ENCODE data around the gene LCE7A. TPM values are rescaled to one million over a fixed set of nuclear protein-coding genes. Genes with fewer than 3 reads are reported as not detected.

Gene LCE7A
- total RNA-seq, 8 experiments from 2014 or later = 2.4 TPM; not detected in 7

GRCh38 chr1:152907686-152908601 is 48.1 kb downstream of the LCE7A start, which contains the start of gene IVL:
IVL (plus strand) TSS chr1:152908546; CDS start chr1:152909798, 1,252 bp downstream.
- H3K4me1 ChIP-seq (replicated peaks in 1 of 2) = no peaks in the 10 kb centered on the region
- H3K4me3 ChIP-seq = no peak within 1 kb of the TSS
- H3K27ac ChIP-seq = no peak within 1 kb of the TSS
- ATAC-seq (replicated peaks in 6 of 8) = no peak
- in situ Hi-C loops (cut with MboI; ENCODE audit: low pct_unique_long_range_greater_than_20kb in 2 of 9, low sequenced_read_pairs in 9 of 9, unreplicated experiment in 9 of 9) = loop anchor here in 2 of 9 experiments (25.0 kb wide), 2 partner anchors 279 to 304 kb away; partner anchors contain the start of genes LELP1 (in 1 of the 2) and PRR9 (in 1 of the 2)
- 0 to 95% (median 39%) methylated on average over 1 to 3 of the region's 4 CpGs; no CpG with 5 or more reads in 1 of the 10 experiments for WGBS, 10 experiments

- no peak overlapping the region for H3K27ac ChIP-seq
- H3K4me1 ChIP-seq (replicated peaks in 1 of 2) = no peaks in the 10 kb centered on the region
- ATAC-seq (replicated peaks in 6 of 8) = no peak
- 0 to 83% (median 47%) methylated on average over 1 to 3 of the region's 3 CpGs; no CpG with 5 or more reads in 4 of the 10 experiments for WGBS, 10 experiments
- in situ Hi-C loops (cut with MboI; ENCODE audit: low pct_unique_long_range_greater_than_20kb in 2 of 9, low sequenced_read_pairs in 9 of 9, unreplicated experiment in 9 of 9) = loop anchor here in 2 of 9 experiments (25.0 kb wide), 2 partner anchors 278 to 303 kb away; partner anchors contain the start of genes LELP1 (in 1 of the 2) and PRR9 (in 1 of the 2)
- no peak overlapping the region for H3K4me3 ChIP-seq
Measured at GRCh38 chr1:152909206-152909605, 49.4 kb downstream of the LCE7A start.

Other genes starting within 250 kb of the LCE7A start
- gene LCE3B, start 246.2 kb upstream of the LCE7A start, total RNA-seq = not detected
- gene LCE3A, start 236.9 kb upstream of the LCE7A start, total RNA-seq = not detected
- gene LCE2D, start 196.6 kb upstream of the LCE7A start, total RNA-seq = not detected
- 1 to 10 TPM in 1 of 8 experiments, not detected in 7; 1.4 TPM for gene LCE2C, start 184.7 kb upstream of the LCE7A start, total RNA-seq
- not detected for gene LCE2B, start 173.9 kb upstream of the LCE7A start, total RNA-seq
- under 1 TPM in 1 of 8 experiments, not detected in 7; 0.62 TPM for gene LCE2A, start 161.7 kb upstream of the LCE7A start, total RNA-seq
- not detected for gene LCE4A, start 151.8 kb upstream of the LCE7A start, total RNA-seq
- gene KPRP, start 102.0 kb upstream of the LCE7A start, total RNA-seq = 1 to 10 TPM in 1 of 8 experiments, under 1 TPM in 5, not detected in 2; 0.20 to 1.8 (median 0.37) TPM
- not detected for gene LCE1F, start 84.9 kb upstream of the LCE7A start, total RNA-seq
- gene LCE1E, start 73.7 kb upstream of the LCE7A start, total RNA-seq = under 1 TPM in 3 of 8 experiments, not detected in 5; 0.23 to 0.95 (median 0.51) TPM
- not detected for gene LCE1D, start 63.3 kb upstream of the LCE7A start, total RNA-seq
- gene LCE1C, start 53.3 kb upstream of the LCE7A start, total RNA-seq = 1 to 10 TPM in 1 of 8 experiments, under 1 TPM in 1, not detected in 6; 0.76 to 1.0 TPM
- under 1 TPM in 3 of 8 experiments, not detected in 5; 0.24 to 0.66 (median 0.25) TPM for gene LCE1B, start 48.0 kb upstream of the LCE7A start, total RNA-seq
- gene LCE1A, start 32.5 kb upstream of the LCE7A start, total RNA-seq = not detected
- 1 to 10 TPM in 1 of 8 experiments, under 1 TPM in 1, not detected in 6; 0.87 to 1.7 TPM for gene LCE6A, start 17.1 kb upstream of the LCE7A start, total RNA-seq
- gene SMCP, start 18.3 kb downstream of the LCE7A start, total RNA-seq = not detected
- gene IVL, start 48.5 kb downstream of the LCE7A start, total RNA-seq = under 1 TPM in 5 of 8 experiments, not detected in 3; 0.13 to 0.90 (median 0.17) TPM
- not detected for gene SPRR5, start 87.2 kb downstream of the LCE7A start, total RNA-seq
- 1 to 10 TPM in 1 of 8 experiments, under 1 TPM in 1, not detected in 6; 0.29 to 1.7 TPM for gene SPRR4, start 110.7 kb downstream of the LCE7A start, total RNA-seq
- gene SPRR1A, start 124.1 kb downstream of the LCE7A start, total RNA-seq = not detected
- under 1 TPM in 2 of 8 experiments, not detected in 6; 0.50 to 0.85 TPM for gene SPRR3, start 141.8 kb downstream of the LCE7A start, total RNA-seq
- gene SPRR1B, start 171.2 kb downstream of the LCE7A start, total RNA-seq = not detected
- under 1 TPM in 1 of 8 experiments, not detected in 7; 0.52 TPM for gene SPRR2D, start 181.1 kb downstream of the LCE7A start, total RNA-seq
- under 1 TPM in 2 of 8 experiments, not detected in 6; 0.29 to 0.67 TPM for gene SPRR2A, start 197.5 kb downstream of the LCE7A start, total RNA-seq
- not detected for gene SPRR2B, start 211.6 kb downstream of the LCE7A start, total RNA-seq
- gene SPRR2E, start 234.5 kb downstream of the LCE7A start, total RNA-seq = under 1 TPM in 1 of 8 experiments, not detected in 7; 0.54 TPM